Brain microvascular endothelial cell (primary cell): Measurements from ENCODE around the gene LMF1.

ENCODE experiments used
- DNase-seq: peaks from one replicate; pipeline ENCODE4 v3.0.0-alpha.2; 2020
- H3K27ac ChIP-seq: fragments of 250-450 bp; sonication (Bioruptor Pico); 2 replicates; pipeline ENCODE4 v1.5.1; 2020; ENCODE audit warnings: mild to moderate bottlenecking, moderate library complexity
- H3K27me3 ChIP-seq: fragments of 250-450 bp; sonication (Bioruptor Pico); replicated peaks from 2 replicates; pipeline ENCODE4 v1.5.1; 2020; ENCODE audit warnings: mild to moderate bottlenecking
- H3K36me3 ChIP-seq: fragments of 250-450 bp; sonication (Bioruptor Pico); replicated peaks from 2 replicates; pipeline ENCODE4 v1.5.1; 2020; ENCODE audit warnings: mild to moderate bottlenecking
- H3K4me3 ChIP-seq: 2 replicates; pipeline ENCODE4 v1.5.1; 2011; ENCODE audit warnings: low read depth, mild to moderate bottlenecking, control low read depth, low read length, moderate library complexity
- in situ Hi-C: cut with HindIII; loops from 2 replicates; pipeline ENCODE4 v1.10.0; 2017; ENCODE audit warnings: low sequenced_read_pairs, low pct_ligation_motif_present
- TF ChIP-seq, protein P1 (sequence below): IDR thresholded peaks from 2 replicates; pipeline ENCODE4 v1.5.1; 2011; ENCODE audit warnings: low read depth, mild to moderate bottlenecking, moderate library complexity, low read length, control low read depth, inconsistent platforms; ENCODE audit errors: missing control alignments

The LMF1 gene

DNA sequence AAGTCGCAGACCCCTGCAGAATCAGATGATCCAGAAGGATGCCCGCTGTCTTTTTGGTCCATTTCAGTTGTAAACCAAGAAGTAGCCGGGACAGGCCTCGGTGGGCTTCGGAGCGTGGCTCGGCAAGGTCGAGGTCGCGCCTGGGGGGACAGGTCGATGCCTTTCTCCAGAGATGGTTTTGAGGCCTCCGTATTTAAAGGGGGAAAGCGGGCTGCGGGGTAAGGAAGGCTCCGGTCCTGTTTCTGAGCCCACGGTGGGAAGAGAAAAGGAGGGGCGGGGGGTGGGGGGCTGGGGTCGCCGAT is 162.7 kb downstream of the LMF1 start:
- no peak for DNase-seq
- no peak overlapping the region for H3K27ac ChIP-seq
- no peaks in the 10 kb centered on the region for H3K36me3 ChIP-seq
- TF ChIP-seq, protein P1, sequence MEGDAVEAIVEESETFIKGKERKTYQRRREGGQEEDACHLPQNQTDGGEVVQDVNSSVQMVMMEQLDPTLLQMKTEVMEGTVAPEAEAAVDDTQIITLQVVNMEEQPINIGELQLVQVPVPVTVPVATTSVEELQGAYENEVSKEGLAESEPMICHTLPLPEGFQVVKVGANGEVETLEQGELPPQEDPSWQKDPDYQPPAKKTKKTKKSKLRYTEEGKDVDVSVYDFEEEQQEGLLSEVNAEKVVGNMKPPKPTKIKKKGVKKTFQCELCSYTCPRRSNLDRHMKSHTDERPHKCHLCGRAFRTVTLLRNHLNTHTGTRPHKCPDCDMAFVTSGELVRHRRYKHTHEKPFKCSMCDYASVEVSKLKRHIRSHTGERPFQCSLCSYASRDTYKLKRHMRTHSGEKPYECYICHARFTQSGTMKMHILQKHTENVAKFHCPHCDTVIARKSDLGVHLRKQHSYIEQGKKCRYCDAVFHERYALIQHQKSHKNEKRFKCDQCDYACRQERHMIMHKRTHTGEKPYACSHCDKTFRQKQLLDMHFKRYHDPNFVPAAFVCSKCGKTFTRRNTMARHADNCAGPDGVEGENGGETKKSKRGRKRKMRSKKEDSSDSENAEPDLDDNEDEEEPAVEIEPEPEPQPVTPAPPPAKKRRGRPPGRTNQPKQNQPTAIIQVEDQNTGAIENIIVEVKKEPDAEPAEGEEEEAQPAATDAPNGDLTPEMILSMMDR, result no peak
- in situ Hi-C loops, result no loop called here
- peaks cover 6% of the 10 kb centered on the region for H3K27me3 ChIP-seq
- peak overlapping the region; percentile 74 for H3K4me3 ChIP-seq

DNA sequence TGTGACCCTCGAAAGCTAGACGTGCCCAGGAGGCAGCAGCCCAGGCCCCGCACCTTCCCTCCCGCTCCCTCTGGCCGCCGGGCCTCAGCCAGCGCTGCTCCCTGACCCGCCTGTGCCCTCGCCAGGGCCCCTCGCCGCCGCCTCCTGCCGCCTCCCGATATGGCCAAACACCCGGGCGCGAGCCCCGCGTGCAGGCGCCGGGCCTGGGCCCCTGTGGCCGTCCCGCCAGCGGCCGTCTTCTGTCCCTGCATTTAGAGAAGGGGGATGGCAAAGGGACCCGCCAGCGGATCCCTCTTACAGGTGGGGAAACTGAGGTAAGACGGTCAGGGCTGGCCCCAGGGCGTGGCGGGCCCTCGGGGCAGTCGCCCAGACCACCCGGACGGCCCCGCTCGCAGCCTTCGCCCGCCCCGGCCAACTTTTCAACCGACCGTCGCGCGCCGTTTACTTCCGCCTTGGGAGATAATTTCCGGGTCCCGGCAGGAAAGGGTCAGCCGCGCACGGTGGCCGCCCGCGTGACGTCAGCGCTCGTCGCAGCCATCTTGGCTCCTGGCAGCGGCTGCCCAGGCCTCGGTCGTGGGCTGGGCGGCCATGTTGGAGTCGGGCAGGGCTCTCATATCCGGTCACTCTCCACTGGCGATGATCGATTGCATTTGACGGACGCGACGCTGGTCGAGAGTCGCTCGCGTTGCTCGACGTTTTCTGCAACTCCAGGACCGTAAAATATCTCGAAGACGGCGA is 163.3 kb downstream of the LMF1 start:
- H3K36me3 ChIP-seq, result no peaks in the 10 kb centered on the region
- peak; percentile 84 for DNase-seq
- TF ChIP-seq, protein P1, result no peak
- peak overlapping the region; percentile 86 for H3K27ac ChIP-seq
- H3K27me3 ChIP-seq, result peaks cover 5% of the 10 kb centered on the region
- H3K4me3 ChIP-seq, result peak overlapping the region; percentile 74
- in situ Hi-C loops, result no loop called here

DNA sequence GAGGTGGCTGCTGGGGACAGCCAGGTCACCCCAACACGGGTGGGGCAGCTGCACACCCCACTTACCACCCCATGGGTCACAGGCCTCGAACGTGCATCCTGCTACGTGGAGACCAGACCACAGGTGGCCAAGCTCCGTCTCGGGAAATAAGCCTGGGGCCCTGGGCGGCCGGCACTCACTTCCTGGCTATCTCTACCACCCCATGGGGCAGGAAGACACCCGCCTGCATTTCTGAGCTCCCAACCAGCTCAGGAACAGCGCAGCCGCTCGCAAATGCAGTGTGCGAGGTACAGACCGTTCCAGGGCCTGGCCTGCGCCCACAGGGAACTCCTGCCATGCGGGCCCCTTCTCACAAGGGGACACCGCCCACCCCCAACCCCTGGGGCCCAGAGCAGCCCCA is 165.3 kb downstream of the LMF1 start:
- TF ChIP-seq, protein P1, result no peak
- peaks cover 22% of the 10 kb centered on the region for H3K27me3 ChIP-seq
- H3K27ac ChIP-seq, result no peak overlapping the region
- H3K36me3 ChIP-seq, result no peaks in the 10 kb centered on the region
- no peak overlapping the region for H3K4me3 ChIP-seq
- in situ Hi-C loops, result no loop called here
- no peak for DNase-seq

DNA sequence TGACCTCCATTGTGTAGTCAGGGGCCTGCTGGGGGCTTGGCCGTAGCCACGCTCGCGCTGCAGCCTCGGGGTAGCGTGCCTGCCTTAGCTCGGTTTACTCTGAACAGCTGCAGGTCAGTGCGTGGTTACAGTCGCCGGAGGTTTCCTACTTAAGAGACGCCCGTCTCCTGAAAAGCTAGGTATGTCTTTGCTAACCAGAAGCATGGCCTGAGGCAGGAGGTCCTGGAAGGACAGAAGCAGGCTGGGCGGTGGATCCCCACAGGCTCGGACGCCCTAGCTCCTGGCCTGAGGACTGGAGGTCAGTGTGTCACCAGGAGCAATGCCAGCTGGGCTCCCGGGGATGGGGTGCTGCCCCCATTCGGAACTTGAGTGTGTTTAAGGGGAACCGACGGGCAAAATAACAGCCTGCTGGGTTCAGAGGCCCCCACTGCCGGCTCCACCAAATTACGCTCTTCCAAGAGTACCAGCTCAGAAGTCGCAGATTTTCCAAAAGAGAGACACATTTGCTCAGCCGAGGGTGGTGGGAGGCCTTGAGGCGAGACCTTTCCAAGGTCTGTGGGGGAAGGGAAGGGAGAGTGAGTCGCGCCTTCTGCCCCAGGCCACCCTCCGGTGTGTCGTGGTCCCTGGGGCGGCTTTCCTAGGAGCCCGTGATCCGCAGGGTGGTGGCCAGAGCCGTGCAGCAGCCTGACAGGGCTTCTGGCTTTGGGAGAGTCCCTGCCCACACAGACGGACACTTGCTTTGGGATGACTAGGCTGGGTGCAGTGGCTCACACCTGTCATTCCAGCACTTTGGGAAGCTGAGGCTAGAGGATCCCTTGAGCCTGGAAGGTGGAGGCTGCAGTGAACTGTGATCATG is 166.4 kb downstream of the LMF1 start:
- TF ChIP-seq, protein P1, result no peak
- peaks cover 29% of the 10 kb centered on the region for H3K27me3 ChIP-seq
- no peak overlapping the region for H3K4me3 ChIP-seq
- H3K27ac ChIP-seq, result no peak overlapping the region
- no peak for DNase-seq
- in situ Hi-C loops, result no loop called here
- H3K36me3 ChIP-seq, result no peaks in the 10 kb centered on the region

DNA sequence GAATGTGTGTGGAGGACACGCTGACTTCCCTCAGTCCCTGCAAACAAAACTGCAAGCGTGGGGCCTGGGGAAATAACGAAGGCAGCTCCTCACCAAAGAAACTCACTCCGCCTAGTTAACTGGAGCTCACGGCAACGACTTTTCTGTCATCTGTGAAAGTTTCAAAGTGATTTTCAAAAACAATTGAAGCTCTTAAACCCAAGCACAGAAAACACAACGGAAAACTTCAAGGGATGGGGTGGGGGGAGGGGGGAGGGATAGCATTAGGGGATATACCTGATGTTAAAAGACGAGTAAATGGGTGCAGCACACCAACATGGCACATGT is 167.1 kb downstream of the LMF1 start:
- TF ChIP-seq, protein P1, result no peak
- Histone ChIP-seq H3K27me3 (peaks cover 29% of the 10 kb centered on the region), H3K27ac (no peak overlapping the region), H3K36me3 (no peaks in the 10 kb centered on the region), H3K4me3 (no peak overlapping the region)
- no peak for DNase-seq
- in situ Hi-C loops, result no loop called here
